Activated naive CD4-positive, alpha-beta T cell treated with anti-CD3 and anti-CD28 coated beads for 36 hours (primary cell): Measurements from ENCODE around the gene GPR137C. TPM values are rescaled to one million over a fixed set of nuclear protein-coding genes. Genes with fewer than 3 reads are reported as not detected.

ENCODE experiments used
- CTCF ChIA-PET: fragments of 350-600 bp; sonication (Branson Sonifier 250); formaldehyde crosslinking; loops from one replicate; lab custom pipeline; 2021; ENCODE audit warnings: antibody characterized with exemption; lab: Charles Lee
- DNase-seq: peaks from one replicate; pipeline ENCODE4 v3.0.0-alpha.2; 2020
- H3K27ac Mint-ChIP-seq: one replicate; pipeline ENCODE4 v1.8.0; 2021; ENCODE audit warnings: mild to moderate bottlenecking, mixed read lengths
- H3K27me3 Mint-ChIP-seq: one replicate; pipeline ENCODE4 v1.8.0; 2021; ENCODE audit warnings: low read depth, mixed read lengths
- H3K36me3 Mint-ChIP-seq: one replicate; pipeline ENCODE4 v1.8.0; 2021; ENCODE audit warnings: low read depth, mixed read lengths
- H3K4me1 Mint-ChIP-seq: one replicate; pipeline ENCODE4 v1.8.0; 2021; ENCODE audit warnings: low read depth, mixed read lengths
- H3K4me3 Mint-ChIP-seq: one replicate; pipeline ENCODE4 v1.8.0; 2021; ENCODE audit warnings: mild to moderate bottlenecking, moderate library complexity, mixed read lengths
- H3K9me3 Mint-ChIP-seq: one replicate; pipeline ENCODE4 v1.8.0; 2021; ENCODE audit warnings: mixed read lengths
- intact Hi-C: fragments of 100-400 bp; cut with micrococcal nuclease; formaldehyde crosslinking; loops from one replicate; pipeline ENCODE4 v1.15.1; 2023
- total RNA-seq, 2 experiments: library from RNA; stranded (reverse); gene quantifications; one replicate each; pipeline ENCODE4 v1.2.3, GENCODE V29; 2021

Gene GPR137C
- total RNA-seq, 2 experiments from 2014 or later, result 0.07 TPM; not detected in 1

DNA sequence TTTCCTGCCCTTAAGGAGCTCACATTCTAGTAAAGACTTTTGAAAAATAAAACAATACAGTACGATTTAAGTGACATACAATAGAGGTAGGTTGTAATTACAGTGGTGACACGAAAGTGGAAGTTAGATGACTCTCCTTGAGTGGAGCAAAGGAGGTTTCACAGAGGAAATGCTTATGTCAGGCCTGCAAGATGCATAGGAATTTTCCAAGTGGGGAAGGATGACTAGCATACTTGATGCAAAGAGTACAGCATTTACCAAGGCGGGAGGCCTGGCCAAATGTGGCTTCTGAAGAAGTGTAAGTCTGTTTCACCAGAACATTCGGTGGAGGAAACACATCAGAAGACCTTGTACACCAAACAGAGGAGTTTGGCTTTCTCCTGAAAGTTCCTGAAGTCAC, 87.5 kb downstream of the GPR137C start:
- DNase-seq, result peak; percentile 8
- intact Hi-C loops, result no loop called here
- CTCF ChIA-PET, result interaction anchor here (0.5 kb wide), 1 partner anchor 44 kb away, joined by 3 read pairs; no protein-coding TSS in a partner anchor

DNA sequence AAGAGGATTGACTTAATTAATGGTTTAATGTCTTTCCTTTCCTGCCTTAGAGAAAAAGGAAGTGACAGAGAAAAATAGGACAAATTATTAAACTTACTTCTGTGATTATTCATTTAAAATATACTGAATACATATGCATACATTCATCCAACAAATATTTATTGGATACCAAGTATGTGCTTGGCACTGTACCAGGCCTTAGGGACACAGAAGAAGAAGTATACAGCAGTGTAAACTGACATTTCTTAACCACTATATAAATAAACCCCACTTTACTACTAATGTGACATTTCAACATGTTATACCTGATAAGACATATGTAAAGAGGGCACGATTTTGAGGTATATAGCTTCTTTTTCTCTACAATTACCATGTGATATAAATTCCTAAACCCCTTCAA, 89.1 kb downstream of the GPR137C start:
- CTCF ChIA-PET, result interaction anchor here (1.1 kb wide), 1 partner anchor 75 kb away, joined by 5 read pairs; no protein-coding TSS in a partner anchor
- H3K4me1 Mint-ChIP-seq, result peaks cover 11% of the 10 kb centered on the region
- intact Hi-C loops, result no loop called here

More for the DNA sequence above, 87.5 kb downstream of the GPR137C start:
- Mint-ChIP-seq H3K4me1 (peaks cover 11% of the 10 kb centered on the region), H3K36me3 (peaks cover 26% of the 10 kb centered on the region), H3K9me3 (peaks cover 5% of the 10 kb centered on the region), H3K27me3 (no peaks in the 10 kb centered on the region), H3K27ac (no peak overlapping the region), H3K4me3 (no peak overlapping the region)

DNA sequence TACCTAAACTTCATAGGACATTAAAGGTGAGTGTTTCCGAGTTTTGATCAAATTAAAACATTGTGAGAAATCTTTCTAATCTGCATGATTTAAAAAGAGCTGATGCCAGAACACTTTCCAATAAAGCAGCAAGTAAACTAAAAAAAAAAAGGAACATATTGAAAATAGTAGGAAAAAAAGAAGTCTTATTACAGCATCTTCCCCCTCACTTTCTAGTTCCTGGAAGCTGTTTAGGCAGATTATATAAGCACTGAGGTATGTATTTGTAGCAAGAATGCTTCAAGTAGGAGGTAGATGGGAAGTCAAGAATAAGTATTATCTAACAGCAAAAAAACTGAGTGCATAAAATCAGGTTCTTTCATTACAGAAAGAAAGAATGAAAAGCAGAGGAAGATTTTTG, 96.9 kb downstream of the GPR137C start:
- Mint-ChIP-seq H3K27me3 (no peaks in the 10 kb centered on the region), H3K4me1 (no peaks in the 10 kb centered on the region), H3K4me3 (no peak overlapping the region), H3K9me3 (no peaks in the 10 kb centered on the region), H3K36me3 (peaks cover 25% of the 10 kb centered on the region), H3K27ac (no peak overlapping the region)
- intact Hi-C loops, result no loop called here
- DNase-seq, result no peak
- CTCF ChIA-PET, result no interaction called here

More for the DNA sequence above, 89.1 kb downstream of the GPR137C start:
- DNase-seq, result no peak
- Mint-ChIP-seq H3K9me3 (peaks cover 5% of the 10 kb centered on the region), H3K27ac (no peak overlapping the region), H3K4me3 (no peak overlapping the region), H3K36me3 (peaks cover 35% of the 10 kb centered on the region), H3K27me3 (no peaks in the 10 kb centered on the region)

DNA sequence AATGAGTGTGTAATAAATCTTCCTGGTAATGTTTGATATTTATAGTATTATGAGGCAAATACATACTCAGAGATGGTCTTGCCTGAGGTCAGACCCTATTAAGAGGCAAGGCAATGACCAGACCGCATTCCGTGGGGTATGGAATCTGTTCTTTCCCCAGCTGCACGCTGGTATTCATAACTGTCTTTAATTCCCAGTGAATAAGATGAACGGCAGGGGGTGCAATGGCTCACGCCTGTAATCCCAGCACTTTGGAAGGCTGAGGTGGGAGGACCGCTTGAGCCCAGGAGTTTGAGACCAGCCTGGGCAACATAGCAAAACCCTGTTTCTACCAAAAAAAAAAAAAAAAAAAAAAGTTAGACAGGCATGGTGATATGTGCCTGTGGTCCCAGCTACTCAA, 98.1 kb downstream of the GPR137C start:
- Mint-ChIP-seq H3K4me1 (no peaks in the 10 kb centered on the region), H3K36me3 (peaks cover 29% of the 10 kb centered on the region), H3K27me3 (no peaks in the 10 kb centered on the region), H3K27ac (no peak overlapping the region), H3K4me3 (no peak overlapping the region), H3K9me3 (no peaks in the 10 kb centered on the region)
- CTCF ChIA-PET, result no interaction called here
- no peak for DNase-seq
- intact Hi-C loops, result no loop called here

DNA sequence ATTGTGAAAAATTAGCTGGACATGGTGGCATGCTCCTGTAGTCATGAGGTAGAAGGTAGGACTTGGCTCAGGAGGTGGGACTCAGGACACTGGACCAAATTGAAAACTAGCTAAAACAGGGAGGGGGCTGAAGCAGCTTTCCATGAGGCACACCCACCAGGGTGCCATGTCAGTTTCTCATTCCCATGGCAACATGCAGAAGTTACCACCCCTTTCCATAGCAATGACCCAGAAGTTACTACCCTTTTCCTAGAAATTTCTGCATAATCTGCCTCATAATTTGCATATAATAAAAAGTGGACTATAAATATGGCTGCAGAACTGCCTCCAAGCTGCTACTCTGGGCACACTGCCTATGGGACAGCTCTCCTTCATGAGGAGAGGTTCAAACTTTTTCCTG, 104.3 kb downstream of the GPR137C start:
- DNase-seq, result no peak
- H3K9me3 Mint-ChIP-seq, result no peaks in the 10 kb centered on the region
- CTCF ChIA-PET, result no interaction called here
- no peak overlapping the region for H3K27ac Mint-ChIP-seq
- peaks cover 18% of the 10 kb centered on the region for H3K36me3 Mint-ChIP-seq
- no peaks in the 10 kb centered on the region for H3K27me3 Mint-ChIP-seq
- H3K4me3 Mint-ChIP-seq, result no peak overlapping the region
- intact Hi-C loops, result no loop called here
- peaks cover 2% of the 10 kb centered on the region for H3K4me1 Mint-ChIP-seq

DNA sequence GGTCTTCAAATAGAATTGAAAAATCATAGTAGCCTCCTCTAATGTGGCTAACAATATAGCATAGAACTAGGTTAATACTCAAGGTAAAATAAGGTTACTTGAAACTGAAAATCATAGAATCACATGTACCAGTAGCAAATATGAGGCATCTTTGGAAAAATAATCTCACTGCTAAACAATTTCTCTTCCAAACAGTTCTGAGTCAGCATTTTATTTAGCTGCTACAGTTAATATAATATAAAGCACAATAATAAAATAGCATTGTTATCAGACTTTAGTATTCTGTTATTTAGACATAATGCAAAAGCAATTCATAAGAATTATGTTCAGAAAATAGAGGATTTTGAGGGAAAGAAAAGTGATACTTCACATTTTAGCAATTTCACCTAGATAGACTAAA, 107.7 kb downstream of the GPR137C start:
- intact Hi-C loops, result no loop called here
- no peak for DNase-seq
- no peak overlapping the region for H3K27ac Mint-ChIP-seq
- no peak overlapping the region for H3K4me3 Mint-ChIP-seq
- H3K9me3 Mint-ChIP-seq, result no peaks in the 10 kb centered on the region
- CTCF ChIA-PET, result no interaction called here
- no peaks in the 10 kb centered on the region for H3K27me3 Mint-ChIP-seq
- H3K36me3 Mint-ChIP-seq, result peaks cover 14% of the 10 kb centered on the region
- peaks cover 2% of the 10 kb centered on the region for H3K4me1 Mint-ChIP-seq

DNA sequence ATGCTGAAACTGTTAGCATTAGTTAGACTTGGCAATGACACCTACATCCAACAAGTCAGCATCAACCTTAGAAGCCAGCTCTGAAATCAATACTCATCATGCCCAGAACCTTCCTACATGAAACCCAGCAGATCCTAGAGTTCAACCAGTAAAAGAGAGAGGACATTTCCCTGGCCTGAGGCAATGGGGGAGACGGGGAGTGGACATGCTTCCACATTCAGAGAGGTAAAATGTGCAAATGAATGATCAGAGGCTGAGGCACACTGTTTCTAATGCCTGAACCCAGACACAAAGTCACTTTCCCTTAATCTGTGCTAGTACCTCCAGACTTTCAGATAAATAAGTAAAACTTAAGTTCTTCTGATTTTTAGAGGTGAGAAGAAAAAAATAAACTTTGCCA, 108.2 kb downstream of the GPR137C start:
- no peaks in the 10 kb centered on the region for H3K9me3 Mint-ChIP-seq
- H3K4me1 Mint-ChIP-seq, result peaks cover 2% of the 10 kb centered on the region
- DNase-seq, result no peak
- H3K4me3 Mint-ChIP-seq, result no peak overlapping the region
- intact Hi-C loops, result no loop called here
- no peaks in the 10 kb centered on the region for H3K27me3 Mint-ChIP-seq
- CTCF ChIA-PET, result no interaction called here
- H3K36me3 Mint-ChIP-seq, result peaks cover 15% of the 10 kb centered on the region
- no peak overlapping the region for H3K27ac Mint-ChIP-seq

DNA sequence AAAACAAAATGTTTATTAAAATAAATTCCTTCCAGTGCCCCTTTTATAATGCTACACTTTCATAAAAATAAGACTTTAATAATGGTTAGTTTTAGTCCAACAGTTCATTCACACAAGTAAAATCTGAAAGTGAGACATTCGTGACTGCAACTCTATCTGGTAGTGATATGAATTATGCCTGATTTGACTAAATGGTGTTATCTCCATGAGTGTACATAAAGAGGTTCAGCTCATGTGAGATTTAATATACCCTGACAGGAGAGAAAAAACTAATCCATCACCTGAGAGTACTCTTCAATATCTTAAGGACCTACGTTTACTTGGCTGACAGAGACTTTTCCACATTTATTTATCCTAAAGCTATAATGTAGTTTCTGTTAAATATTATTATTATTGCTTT, 108.7 kb downstream of the GPR137C start:
- H3K4me3 Mint-ChIP-seq, result no peak overlapping the region
- peaks cover 2% of the 10 kb centered on the region for H3K4me1 Mint-ChIP-seq
- no peaks in the 10 kb centered on the region for H3K9me3 Mint-ChIP-seq
- DNase-seq, result no peak
- H3K27ac Mint-ChIP-seq, result no peak overlapping the region
- H3K36me3 Mint-ChIP-seq, result peaks cover 16% of the 10 kb centered on the region
- intact Hi-C loops, result no loop called here
- CTCF ChIA-PET, result no interaction called here
- no peaks in the 10 kb centered on the region for H3K27me3 Mint-ChIP-seq

DNA sequence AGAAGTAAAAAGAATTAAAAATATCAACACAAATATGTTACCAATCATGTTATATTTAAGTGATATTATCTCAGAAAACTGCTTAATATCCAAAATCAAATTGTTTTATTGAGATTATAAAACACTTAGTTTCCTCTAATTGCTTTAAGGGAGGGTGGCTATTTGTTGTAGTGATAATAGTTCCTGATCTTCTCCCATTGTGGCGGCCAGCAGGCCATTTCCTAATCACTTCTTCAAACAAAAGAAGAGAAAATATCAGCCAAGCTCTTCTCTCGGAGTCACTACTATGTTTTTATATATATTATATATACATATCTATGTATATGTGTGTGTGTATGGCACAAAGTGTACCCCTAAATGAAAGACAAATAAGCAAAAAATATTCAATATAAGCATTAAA, 111.2 kb downstream of the GPR137C start:
- CTCF ChIA-PET, result no interaction called here
- Mint-ChIP-seq H3K9me3 (no peaks in the 10 kb centered on the region), H3K36me3 (peaks cover 14% of the 10 kb centered on the region), H3K4me1 (peaks cover 4% of the 10 kb centered on the region), H3K27me3 (no peaks in the 10 kb centered on the region), H3K27ac (no peak overlapping the region), H3K4me3 (no peak overlapping the region)
- no peak for DNase-seq
- intact Hi-C loops, result no loop called here

DNA sequence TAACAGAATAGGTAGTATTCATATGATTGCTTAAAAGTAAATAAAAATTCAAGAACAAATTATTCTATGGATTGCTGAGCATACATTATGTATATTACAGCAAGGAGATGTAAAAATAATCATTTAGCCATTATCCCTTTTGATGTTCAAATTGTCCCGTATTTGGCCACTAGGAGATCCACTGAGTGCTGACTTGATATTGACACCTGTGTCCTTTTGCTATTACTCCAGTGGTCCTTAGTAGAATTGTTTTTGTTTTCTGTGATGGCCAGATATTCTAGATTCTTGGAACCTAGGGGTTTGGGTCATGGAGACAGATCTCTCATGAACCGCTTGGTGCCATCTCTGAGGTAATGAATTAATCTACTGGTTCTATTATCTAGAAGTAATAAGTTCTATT, 126.0 kb downstream of the GPR137C start:
- intact Hi-C loops, result no loop called here
- Mint-ChIP-seq H3K27ac (no peak overlapping the region), H3K36me3 (peaks cover 23% of the 10 kb centered on the region), H3K4me1 (peaks cover 2% of the 10 kb centered on the region), H3K27me3 (no peaks in the 10 kb centered on the region), H3K4me3 (no peak overlapping the region), H3K9me3 (no peaks in the 10 kb centered on the region)
- CTCF ChIA-PET, result interaction anchor here (0.7 to 1.3 kb wide), 2 partner anchors 15 to 423 kb away, joined by 3 read pairs; no protein-coding TSS in a partner anchor
- DNase-seq, result no peak

DNA sequence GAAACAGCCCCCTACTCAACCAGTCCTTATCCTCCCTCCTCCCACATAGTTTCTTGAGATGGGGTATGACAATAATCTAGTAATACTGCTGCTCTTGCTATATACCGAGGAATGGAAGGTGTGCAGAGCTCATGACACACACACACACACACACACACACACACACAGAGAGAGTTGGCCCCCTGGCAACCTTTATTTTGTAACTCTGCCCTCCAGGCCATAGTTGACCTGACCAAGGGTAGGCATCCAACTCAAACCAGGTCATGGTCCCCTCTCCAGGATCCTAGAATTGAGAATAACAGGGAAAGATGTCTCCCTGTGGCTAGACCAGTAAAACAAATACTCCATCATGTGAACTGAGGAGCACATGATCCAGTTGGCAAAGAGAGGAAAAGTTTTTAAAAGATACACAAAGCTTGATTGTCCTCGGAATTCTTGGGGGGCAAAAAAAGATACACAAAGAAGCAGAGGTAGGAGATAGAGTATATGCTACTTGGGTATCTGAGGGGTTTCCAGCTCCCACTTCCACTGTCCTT, 131.4 kb downstream of the GPR137C start:
- intact Hi-C loops, result no loop called here
- Mint-ChIP-seq H3K36me3 (peaks cover 4% of the 10 kb centered on the region), H3K4me3 (no peak overlapping the region), H3K4me1 (peaks cover 48% of the 10 kb centered on the region), H3K27me3 (no peaks in the 10 kb centered on the region), H3K27ac (peak overlapping the region; percentile 63), H3K9me3 (no peaks in the 10 kb centered on the region)
- no peak for DNase-seq
- CTCF ChIA-PET, result interaction anchor here (0.6 to 0.7 kb wide), 2 partner anchors 8 to 25 kb away, joined by 3 read pairs; no protein-coding TSS in a partner anchor

DNA sequence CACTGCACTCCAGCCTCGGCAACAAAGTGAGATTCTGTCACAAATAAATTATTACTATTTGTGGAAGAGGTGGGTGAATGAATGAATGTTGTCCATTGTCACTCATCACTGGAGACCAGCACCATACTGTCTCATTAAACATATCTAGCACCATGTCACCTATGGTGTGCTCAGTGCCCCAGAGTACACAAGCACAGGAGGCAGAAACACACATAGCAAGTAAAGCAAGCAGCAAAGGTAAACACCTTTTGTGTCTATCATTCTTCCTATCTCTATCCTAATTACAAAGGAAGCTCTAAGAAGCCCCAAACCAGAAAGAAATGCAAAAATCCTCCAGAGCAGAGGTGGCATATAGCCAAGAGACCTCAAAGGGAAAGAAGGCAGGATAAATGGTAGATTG, 133.5 kb downstream of the GPR137C start:
- peaks cover 62% of the 10 kb centered on the region for H3K4me1 Mint-ChIP-seq
- no peaks in the 10 kb centered on the region for H3K27me3 Mint-ChIP-seq
- H3K27ac Mint-ChIP-seq, result no peak overlapping the region
- H3K36me3 Mint-ChIP-seq, result peaks cover 3% of the 10 kb centered on the region
- no peaks in the 10 kb centered on the region for H3K9me3 Mint-ChIP-seq
- DNase-seq, result no peak
- CTCF ChIA-PET, result no interaction called here
- no peak overlapping the region for H3K4me3 Mint-ChIP-seq
- intact Hi-C loops, result no loop called here
